Thyroid gland (tissue), 4 donors: ENCODE results near the gene RPL28.

Experiments used
- CTCF ChIP-seq, 6 experiments: fragments of 200-600 bp in 3 of 6; fragments of 450-650 bp in 3 of 6; sonication (generic) in 3 of 6; IDR thresholded peaks; one replicate each; pipeline ENCODE4 v1.5.1; 2016 to 2019; ENCODE audit warnings: antibody characterized with exemption in 6 of 6, mild to moderate bottlenecking in 2 of 6, inconsistent platforms in 1 of 6, moderate library complexity in 1 of 6
- POLR2A ChIP-seq, 2 donors: fragments of 450-650 bp; IDR thresholded peaks; one replicate each; pipeline ENCODE4 v1.6.1; 2017; ENCODE audit warnings: antibody characterized with exemption in 2 of 2, mild to moderate bottlenecking in 2 of 2, moderate library complexity in 1 of 2

DNA sequence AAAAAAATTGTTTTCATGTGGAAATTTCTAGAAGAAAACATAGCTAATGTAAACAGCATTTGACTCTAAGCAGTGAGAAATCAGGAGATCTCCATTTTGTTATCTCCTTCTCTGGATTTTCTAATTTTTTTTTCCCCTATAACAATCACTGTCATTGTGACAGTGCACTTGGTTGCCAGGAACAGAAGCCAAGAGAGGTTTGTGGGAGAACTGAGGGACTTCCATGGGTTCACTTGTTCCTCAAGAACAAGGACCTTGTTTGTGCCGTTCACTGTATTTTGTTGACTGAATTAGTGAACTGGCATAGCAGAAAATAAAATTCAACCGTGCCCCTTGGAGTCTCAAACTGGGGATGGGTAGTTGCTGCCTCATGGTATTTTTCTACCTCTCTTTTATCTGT is 40.3 kb downstream of the RPL28 start:
- TF ChIP-seq CTCF (IDR thresholded peaks at IDR 0.05) (no peak), POLR2A (IDR thresholded peaks at IDR 0.05) (no peak)
